HG02884 (cell line): ENCODE results near the gene SYCN.

Experiments
- ATAC-seq: cut with Tn5 transposase; IDR thresholded peaks from one replicate; pipeline ENCODE4 v1.9.1; 2021; ENCODE audit warnings: mild to moderate bottlenecking, moderate library complexity; ENCODE audit not compliant: unreplicated experiment

The SYCN gene

GRCh38 chr19:39157275-39157996 lies 46.6 kb downstream of the SYCN start:
- ATAC-seq = no peak

GRCh38 chr19:39156326-39157230 lies 47.5 kb downstream of the SYCN start:
- no peak for ATAC-seq

- no peak for ATAC-seq
These were observed 48.3 kb downstream of the SYCN start for GRCh38 chr19:39155741-39156140.

- ATAC-seq = no peak
These were observed 48.9 kb downstream of the SYCN start for GRCh38 chr19:39155114-39155700.

- no peak for ATAC-seq
These were observed 49.4 kb downstream of the SYCN start for GRCh38 chr19:39154629-39155100.

- no peak for ATAC-seq
These were observed 49.9 kb downstream of the SYCN start for GRCh38 chr19:39154100-39154628.
